Measurements from ENCODE around the gene BBX. TPM values are rescaled to one million over a fixed set of nuclear protein-coding genes. Genes with fewer than 3 reads are reported as not detected.

Gene BBX
- total RNA-seq (2022; extraction: Qiagen RNA extraction; ENCODE audit: low read depth), result 10.4 to 20.8 TPM (median 16.2 TPM) in 5 replicates

GRCh38 chr3:107522510-107523288, at the start of gene BBX:
Gene BBX, plus strand, starts transcription at chr3:107522962. Its CDS starts 187,499 bp downstream, at chr3:107710461.

Other genes with a start within 250 kb of the BBX start
- not detected in 5 replicates for gene CCDC54, start 145.5 kb upstream of the BBX start, total RNA-seq (2022; extraction: Qiagen RNA extraction; ENCODE audit: low read depth)